Measurements from ENCODE around the gene SLC38A1. TPM values are rescaled to one million over a fixed set of nuclear protein-coding genes. Genes with fewer than 3 reads are reported as not detected.

SLC38A1 gene
- 232 TPM for total RNA-seq (ENCODE audit: unreplicated experiment)
- long read RNA-seq, full-length matches to known transcripts = 24 of 42 reads
- long read RNA-seq, partial matches to known transcripts = 3 of 42 reads
- long read RNA-seq, other reads (novel, unspliced or antisense) = 15 of 42 reads

GRCh38 chr12:46268583-46269428 is at the start of gene SLC38A1:
TSS of gene SLC38A1 (minus strand) at chr12:46269043. CDS start at chr12:46239800, 29,243 bp downstream.
- TF ChIP-seq, protein P1, sequence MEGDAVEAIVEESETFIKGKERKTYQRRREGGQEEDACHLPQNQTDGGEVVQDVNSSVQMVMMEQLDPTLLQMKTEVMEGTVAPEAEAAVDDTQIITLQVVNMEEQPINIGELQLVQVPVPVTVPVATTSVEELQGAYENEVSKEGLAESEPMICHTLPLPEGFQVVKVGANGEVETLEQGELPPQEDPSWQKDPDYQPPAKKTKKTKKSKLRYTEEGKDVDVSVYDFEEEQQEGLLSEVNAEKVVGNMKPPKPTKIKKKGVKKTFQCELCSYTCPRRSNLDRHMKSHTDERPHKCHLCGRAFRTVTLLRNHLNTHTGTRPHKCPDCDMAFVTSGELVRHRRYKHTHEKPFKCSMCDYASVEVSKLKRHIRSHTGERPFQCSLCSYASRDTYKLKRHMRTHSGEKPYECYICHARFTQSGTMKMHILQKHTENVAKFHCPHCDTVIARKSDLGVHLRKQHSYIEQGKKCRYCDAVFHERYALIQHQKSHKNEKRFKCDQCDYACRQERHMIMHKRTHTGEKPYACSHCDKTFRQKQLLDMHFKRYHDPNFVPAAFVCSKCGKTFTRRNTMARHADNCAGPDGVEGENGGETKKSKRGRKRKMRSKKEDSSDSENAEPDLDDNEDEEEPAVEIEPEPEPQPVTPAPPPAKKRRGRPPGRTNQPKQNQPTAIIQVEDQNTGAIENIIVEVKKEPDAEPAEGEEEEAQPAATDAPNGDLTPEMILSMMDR (IDR thresholded peaks at IDR 0.05; ENCODE audit: partially characterized antibody, unreplicated experiment) = no peak
- Mint-ChIP-seq H3K36me3 (ENCODE audit: unreplicated experiment) (no peaks in the 10 kb centered on the region), H3K27ac (ENCODE audit: unreplicated experiment) (no peak within 1 kb of the TSS), H3K4me1 (ENCODE audit: low read depth, unreplicated experiment) (peaks cover 20% of the 10 kb centered on the region), H3K4me3 (ENCODE audit: unreplicated experiment) (no peak within 1 kb of the TSS), H3K9me3 (ENCODE audit: unreplicated experiment) (peaks cover 16% of the 10 kb centered on the region), H3K27me3 (ENCODE audit: unreplicated experiment) (peaks cover 18% of the 10 kb centered on the region)
- DNase-seq = peak; percentile 87

DNA sequence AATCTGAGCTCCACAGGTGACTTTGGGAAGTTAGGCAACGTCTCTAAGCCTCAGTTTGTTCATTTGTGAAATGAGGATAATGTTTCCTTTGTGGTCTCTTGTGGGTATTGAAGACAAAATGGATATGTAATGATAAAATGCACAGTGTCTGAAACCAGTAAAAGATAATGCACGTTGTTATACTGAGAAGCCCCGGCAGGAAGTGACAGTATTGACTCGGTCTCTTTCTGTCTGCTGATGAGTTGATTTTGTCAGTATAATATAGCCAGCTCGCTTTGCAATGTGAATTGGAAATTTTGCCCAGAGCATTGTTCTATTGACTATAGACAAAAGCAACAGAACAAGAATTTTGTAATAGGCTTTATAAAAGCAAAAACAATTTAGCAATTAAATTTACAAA is 49.2 kb upstream of the SLC38A1 start:
- no peaks in the 10 kb centered on the region for H3K4me1 Mint-ChIP-seq (ENCODE audit: low read depth, unreplicated experiment)
- no peaks in the 10 kb centered on the region for H3K27me3 Mint-ChIP-seq (ENCODE audit: unreplicated experiment)
- no peak overlapping the region for H3K4me3 Mint-ChIP-seq (ENCODE audit: unreplicated experiment)
- H3K27ac Mint-ChIP-seq (ENCODE audit: unreplicated experiment) = no peak overlapping the region
- no peaks in the 10 kb centered on the region for H3K36me3 Mint-ChIP-seq (ENCODE audit: unreplicated experiment)
- H3K9me3 Mint-ChIP-seq (ENCODE audit: unreplicated experiment) = no peaks in the 10 kb centered on the region
- TF ChIP-seq, protein P1 (IDR thresholded peaks at IDR 0.05; ENCODE audit: partially characterized antibody, unreplicated experiment) = no peak
- DNase-seq = no peak

- peaks cover 16% of the 10 kb centered on the region for H3K4me1 Mint-ChIP-seq (ENCODE audit: low read depth, unreplicated experiment)
- peaks cover 3% of the 10 kb centered on the region for H3K9me3 Mint-ChIP-seq (ENCODE audit: unreplicated experiment)
- peaks cover 7% of the 10 kb centered on the region for H3K36me3 Mint-ChIP-seq (ENCODE audit: unreplicated experiment)
- H3K4me3 Mint-ChIP-seq (ENCODE audit: unreplicated experiment) = no peak overlapping the region
- peaks cover 2% of the 10 kb centered on the region for H3K27me3 Mint-ChIP-seq (ENCODE audit: unreplicated experiment)
- TF ChIP-seq, protein P1 (IDR thresholded peaks at IDR 0.05; ENCODE audit: partially characterized antibody, unreplicated experiment) = no peak
- no peak overlapping the region for H3K27ac Mint-ChIP-seq (ENCODE audit: unreplicated experiment)
- no peak for DNase-seq
Measured at GRCh38 chr12:46304070-46304469, 35.2 kb upstream of the SLC38A1 start.

DNA sequence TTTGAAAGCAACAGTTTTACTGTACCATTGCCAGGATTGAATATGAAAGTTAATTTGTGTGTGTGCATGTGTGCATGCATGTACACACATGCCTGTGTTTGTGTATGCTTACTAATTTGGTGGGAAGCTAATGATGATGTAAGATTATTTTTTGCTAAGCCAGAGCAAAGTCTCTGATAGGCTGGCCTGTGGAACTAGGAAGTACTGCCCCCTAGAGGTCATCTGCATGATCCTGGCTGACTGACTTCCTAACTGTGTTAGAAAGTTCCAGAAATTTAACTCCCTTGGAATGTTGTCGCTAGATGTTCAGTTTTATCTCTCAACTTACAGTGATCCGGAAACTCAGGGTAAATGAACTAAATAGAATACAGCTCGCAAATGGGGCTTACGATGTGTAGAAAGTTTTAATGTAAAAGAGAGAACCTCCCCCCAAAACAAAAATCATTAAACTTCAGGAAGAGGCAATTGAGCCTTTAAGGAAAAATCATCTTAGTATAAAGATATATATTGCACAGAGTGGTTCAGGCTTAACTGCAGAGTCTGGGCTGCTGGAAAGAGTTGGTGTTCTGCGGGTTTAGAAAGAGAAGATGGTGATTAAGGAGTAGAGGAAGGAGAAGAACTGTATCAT is 34.3 kb upstream of the SLC38A1 start:
- H3K9me3 Mint-ChIP-seq (ENCODE audit: unreplicated experiment) = no peaks in the 10 kb centered on the region
- TF ChIP-seq, protein P1 (IDR thresholded peaks at IDR 0.05; ENCODE audit: partially characterized antibody, unreplicated experiment) = peak; percentile 79
- peaks cover 1% of the 10 kb centered on the region for H3K36me3 Mint-ChIP-seq (ENCODE audit: unreplicated experiment)
- H3K27me3 Mint-ChIP-seq (ENCODE audit: unreplicated experiment) = peaks cover 2% of the 10 kb centered on the region
- peaks cover 21% of the 10 kb centered on the region for H3K4me1 Mint-ChIP-seq (ENCODE audit: low read depth, unreplicated experiment)
- DNase-seq = peak; percentile 29
- H3K4me3 Mint-ChIP-seq (ENCODE audit: unreplicated experiment) = no peak overlapping the region
- H3K27ac Mint-ChIP-seq (ENCODE audit: unreplicated experiment) = no peak overlapping the region

All from glutamatergic neuron (in vitro differentiated cells).